ENCODE results near the gene ELMO2. TPM values are rescaled to one million over a fixed set of nuclear protein-coding genes. Genes with fewer than 3 reads are reported as not detected.

The ELMO2 gene
- total RNA-seq, 1 experiment from 2014 or later = 28.4 TPM

GRCh38 chr20:46433051-46433450, 26.6 kb upstream of the ELMO2 start:
- no peak overlapping the region for H3K27ac Mint-ChIP-seq
- CTCF ChIA-PET = no interaction called here
- H3K4me3 Mint-ChIP-seq = no peak overlapping the region
- DNase-seq (ENCODE audit: low spot score) (no peak), ATAC-seq (no peak)
- no peak for TF ChIP-seq ARID4B (CRISPR knock-in tag; IDR thresholded peaks at IDR 0.05; ENCODE audit: borderline replicate concordance)
- no peak for TF ChIP-seq CREB1 (CRISPR knock-in tag; IDR thresholded peaks at IDR 0.05)
- TF ChIP-seq, protein P1, sequence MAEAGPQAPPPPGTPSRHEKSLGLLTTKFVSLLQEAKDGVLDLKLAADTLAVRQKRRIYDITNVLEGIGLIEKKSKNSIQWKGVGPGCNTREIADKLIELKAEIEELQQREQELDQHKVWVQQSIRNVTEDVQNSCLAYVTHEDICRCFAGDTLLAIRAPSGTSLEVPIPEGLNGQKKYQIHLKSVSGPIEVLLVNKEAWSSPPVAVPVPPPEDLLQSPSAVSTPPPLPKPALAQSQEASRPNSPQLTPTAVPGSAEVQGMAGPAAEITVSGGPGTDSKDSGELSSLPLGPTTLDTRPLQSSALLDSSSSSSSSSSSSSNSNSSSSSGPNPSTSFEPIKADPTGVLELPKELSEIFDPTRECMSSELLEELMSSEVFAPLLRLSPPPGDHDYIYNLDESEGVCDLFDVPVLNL (CRISPR knock-in tag; IDR thresholded peaks at IDR 0.05; ENCODE audit: borderline replicate concordance, low read depth) = no peak
- TF ChIP-seq ZNF138 (CRISPR knock-in tag; conservative IDR thresholded peaks at IDR 0.05) = no peak
- TF ChIP-seq, protein P2, sequence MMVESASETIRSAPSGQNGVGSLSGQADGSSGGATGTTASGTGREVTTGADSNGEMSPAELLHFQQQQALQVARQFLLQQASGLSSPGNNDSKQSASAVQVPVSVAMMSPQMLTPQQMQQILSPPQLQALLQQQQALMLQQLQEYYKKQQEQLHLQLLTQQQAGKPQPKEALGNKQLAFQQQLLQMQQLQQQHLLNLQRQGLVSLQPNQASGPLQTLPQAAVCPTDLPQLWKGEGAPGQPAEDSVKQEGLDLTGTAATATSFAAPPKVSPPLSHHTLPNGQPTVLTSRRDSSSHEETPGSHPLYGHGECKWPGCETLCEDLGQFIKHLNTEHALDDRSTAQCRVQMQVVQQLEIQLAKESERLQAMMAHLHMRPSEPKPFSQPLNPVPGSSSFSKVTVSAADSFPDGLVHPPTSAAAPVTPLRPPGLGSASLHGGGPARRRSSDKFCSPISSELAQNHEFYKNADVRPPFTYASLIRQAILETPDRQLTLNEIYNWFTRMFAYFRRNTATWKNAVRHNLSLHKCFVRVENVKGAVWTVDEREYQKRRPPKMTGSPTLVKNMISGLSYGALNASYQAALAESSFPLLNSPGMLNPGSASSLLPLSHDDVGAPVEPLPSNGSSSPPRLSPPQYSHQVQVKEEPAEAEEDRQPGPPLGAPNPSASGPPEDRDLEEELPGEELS (CRISPR knock-in tag; IDR thresholded peaks at IDR 0.05) = no peak
- TF ChIP-seq CTCF (IDR thresholded peaks at IDR 0.05) = no peak
- no peak for TF ChIP-seq SOX15 (CRISPR knock-in tag; IDR thresholded peaks at IDR 0.05)
- TF ChIP-seq HMGA2 (CRISPR knock-in tag; IDR thresholded peaks at IDR 0.05) = no peak
- TF ChIP-seq, protein P3, sequence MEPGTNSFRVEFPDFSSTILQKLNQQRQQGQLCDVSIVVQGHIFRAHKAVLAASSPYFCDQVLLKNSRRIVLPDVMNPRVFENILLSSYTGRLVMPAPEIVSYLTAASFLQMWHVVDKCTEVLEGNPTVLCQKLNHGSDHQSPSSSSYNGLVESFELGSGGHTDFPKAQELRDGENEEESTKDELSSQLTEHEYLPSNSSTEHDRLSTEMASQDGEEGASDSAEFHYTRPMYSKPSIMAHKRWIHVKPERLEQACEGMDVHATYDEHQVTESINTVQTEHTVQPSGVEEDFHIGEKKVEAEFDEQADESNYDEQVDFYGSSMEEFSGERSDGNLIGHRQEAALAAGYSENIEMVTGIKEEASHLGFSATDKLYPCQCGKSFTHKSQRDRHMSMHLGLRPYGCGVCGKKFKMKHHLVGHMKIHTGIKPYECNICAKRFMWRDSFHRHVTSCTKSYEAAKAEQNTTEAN (CRISPR knock-in tag; IDR thresholded peaks at IDR 0.05) = no peak
- no peak for TF ChIP-seq ZSCAN18 (CRISPR knock-in tag; IDR thresholded peaks at IDR 0.05)
- TF ChIP-seq NFE2L1 (CRISPR knock-in tag; IDR thresholded peaks at IDR 0.05) = no peak
- TF ChIP-seq PRDM15 (CRISPR knock-in tag; IDR thresholded peaks at IDR 0.05) = no peak
- TF ChIP-seq CBFB (CRISPR knock-in tag; IDR thresholded peaks at IDR 0.05; ENCODE audit: low read depth) = no peak
- peaks cover 7% of the 10 kb centered on the region for H3K36me3 Mint-ChIP-seq
- peaks cover 4% of the 10 kb centered on the region for H3K9me3 Mint-ChIP-seq
- POLR2A ChIA-PET = no interaction called here
- no peaks in the 10 kb centered on the region for H3K4me1 Mint-ChIP-seq
- H3K27me3 Mint-ChIP-seq (ENCODE audit: low read depth) = peaks cover 15% of the 10 kb centered on the region
